Ovary (tissue), 3 donors: Measurements from ENCODE around the gene FADS2.

ENCODE experiments used
- CTCF ChIP-seq, 3 donors: fragments of 450-650 bp in 2 of 3; fragments of 200-600 bp in 1 of 3; IDR thresholded peaks; one replicate each; pipeline versions ENCODE4 v1.5.1 to v1.8.0; 2016 to 2022; ENCODE audit warnings: antibody characterized with exemption in 3 of 3, mild to moderate bottlenecking in 1 of 3
- POLR2A ChIP-seq: fragments of 450-650 bp; IDR thresholded peaks from one replicate; pipeline ENCODE4 v1.6.1; 2017; ENCODE audit warnings: antibody characterized with exemption, mild to moderate bottlenecking, moderate library complexity
- donor health status: DM: no; HTN: no; CAD: no.

- TF ChIP-seq POLR2A = no peak
- TF ChIP-seq CTCF (IDR thresholded peaks at IDR 0.05) = no peak
These were observed 9.4 kb downstream of the FADS2 start for GRCh38 chr11:61837411-61838005.
